GM18873 (cell line): ENCODE data around the gene PIGW.
A peak's percentile ranks its signal among the peaks of the same experiment; 100 is the strongest.

Source experiments
- ATAC-seq: cut with Tn5 transposase; IDR thresholded peaks from one replicate; pipeline ENCODE4 v1.9.1; 2021; ENCODE audit warnings: mild to moderate bottlenecking, moderate library complexity, moderate number of reproducible peaks; ENCODE audit not compliant: unreplicated experiment, low FRiP score

The PIGW gene, protein sequence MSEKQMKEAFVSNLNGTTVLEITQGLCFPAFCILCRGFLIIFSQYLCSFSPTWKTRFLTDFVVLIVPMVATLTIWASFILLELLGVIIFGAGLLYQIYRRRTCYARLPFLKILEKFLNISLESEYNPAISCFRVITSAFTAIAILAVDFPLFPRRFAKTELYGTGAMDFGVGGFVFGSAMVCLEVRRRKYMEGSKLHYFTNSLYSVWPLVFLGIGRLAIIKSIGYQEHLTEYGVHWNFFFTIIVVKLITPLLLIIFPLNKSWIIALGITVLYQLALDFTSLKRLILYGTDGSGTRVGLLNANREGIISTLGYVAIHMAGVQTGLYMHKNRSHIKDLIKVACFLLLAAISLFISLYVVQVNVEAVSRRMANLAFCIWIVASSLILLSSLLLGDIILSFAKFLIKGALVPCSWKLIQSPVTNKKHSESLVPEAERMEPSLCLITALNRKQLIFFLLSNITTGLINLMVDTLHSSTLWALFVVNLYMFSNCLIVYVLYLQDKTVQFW

DNA sequence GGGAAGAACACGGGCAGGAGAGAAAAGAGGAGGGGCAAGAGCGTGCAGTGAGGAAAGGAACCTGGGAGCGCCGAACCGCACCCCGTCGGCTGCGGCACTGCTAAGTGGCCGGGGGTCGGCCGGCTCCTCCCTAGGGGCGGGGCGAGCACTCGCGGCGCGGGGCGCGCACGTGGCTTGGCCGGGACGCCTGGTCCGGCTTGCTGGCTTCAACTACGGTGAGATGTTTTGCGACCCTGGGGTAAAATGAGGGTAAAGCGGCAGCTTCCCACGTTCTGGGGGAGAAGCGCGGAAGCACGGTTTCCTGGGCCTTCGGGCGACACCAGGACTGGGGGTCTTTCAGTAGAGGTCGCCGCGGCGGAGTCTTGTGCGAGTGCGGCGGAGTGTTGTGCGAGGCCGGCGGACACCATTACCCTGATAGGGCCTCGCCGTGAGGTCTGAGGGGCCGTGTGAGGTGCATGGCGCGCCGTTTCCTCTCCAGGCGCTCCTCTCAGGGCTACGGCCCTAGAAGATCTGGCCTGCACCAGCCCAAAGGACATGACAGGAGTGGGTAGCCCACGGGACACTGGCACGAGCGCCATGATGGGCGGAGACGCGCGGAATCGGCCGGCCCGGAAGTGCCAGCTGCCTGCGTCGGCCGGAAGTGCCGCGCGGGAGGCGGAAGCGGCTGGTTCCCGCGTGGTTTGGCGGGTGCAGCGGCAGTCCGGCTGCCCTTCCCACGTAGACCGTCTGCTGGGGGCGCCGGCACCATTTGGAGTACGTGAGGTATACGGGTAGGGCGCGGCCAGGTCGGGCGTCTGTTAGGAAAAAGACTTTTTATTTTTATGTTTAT lies at the start of gene PIGW, which contains the start of gene MYO19:
PIGW (plus strand) TSS at position 148 of the 829 bp plus-strand sequence. CDS start 2,115 bp downstream, outside the sequence.
MYO19 (minus strand) TSS at position 29 of the 829 bp plus-strand sequence. CDS start 2,330 bp downstream, outside the sequence.
- ATAC-seq: peak; percentile 53

DNA sequence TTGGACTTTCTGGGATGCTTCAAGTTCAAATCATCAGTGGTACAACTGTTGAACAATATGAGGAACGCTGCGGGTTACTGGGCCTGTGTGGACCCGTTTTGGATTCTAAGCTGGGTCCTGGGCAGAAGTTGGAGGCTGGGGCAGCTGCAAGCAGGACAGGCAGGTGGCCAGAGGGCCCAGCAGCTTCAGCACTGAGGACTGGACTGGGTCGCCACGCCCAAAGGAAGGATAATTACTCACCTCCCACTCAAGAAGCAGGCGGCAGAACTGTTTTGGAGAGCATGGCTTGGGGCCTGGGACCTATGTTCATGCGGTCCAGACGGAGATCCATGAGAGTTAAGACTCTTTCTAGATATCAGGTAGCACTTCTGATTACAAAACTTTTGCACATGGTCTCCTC lies 49.8 kb upstream of the PIGW start:
- ATAC-seq: no peak

DNA sequence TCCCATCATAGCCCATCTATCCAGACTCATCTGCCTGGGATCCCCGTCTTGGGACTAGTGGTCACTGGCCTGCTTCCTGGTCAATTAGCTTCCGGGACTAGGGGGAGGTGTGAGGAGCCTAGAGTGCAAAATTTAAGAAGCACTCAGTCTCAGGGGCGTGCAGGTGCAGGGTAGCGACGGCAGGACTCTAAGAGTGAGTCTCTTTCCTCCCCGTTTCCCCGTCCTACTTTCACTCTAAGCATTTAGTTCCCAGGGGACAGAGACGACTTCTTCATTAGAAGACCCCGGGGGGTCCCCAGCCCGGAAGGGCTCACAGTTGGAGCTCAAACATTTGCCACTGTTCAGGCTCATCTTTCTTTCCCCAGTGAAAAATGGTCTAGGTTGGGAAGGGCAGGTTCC lies 49.0 kb upstream of the PIGW start:
- ATAC-seq: no peak

DNA sequence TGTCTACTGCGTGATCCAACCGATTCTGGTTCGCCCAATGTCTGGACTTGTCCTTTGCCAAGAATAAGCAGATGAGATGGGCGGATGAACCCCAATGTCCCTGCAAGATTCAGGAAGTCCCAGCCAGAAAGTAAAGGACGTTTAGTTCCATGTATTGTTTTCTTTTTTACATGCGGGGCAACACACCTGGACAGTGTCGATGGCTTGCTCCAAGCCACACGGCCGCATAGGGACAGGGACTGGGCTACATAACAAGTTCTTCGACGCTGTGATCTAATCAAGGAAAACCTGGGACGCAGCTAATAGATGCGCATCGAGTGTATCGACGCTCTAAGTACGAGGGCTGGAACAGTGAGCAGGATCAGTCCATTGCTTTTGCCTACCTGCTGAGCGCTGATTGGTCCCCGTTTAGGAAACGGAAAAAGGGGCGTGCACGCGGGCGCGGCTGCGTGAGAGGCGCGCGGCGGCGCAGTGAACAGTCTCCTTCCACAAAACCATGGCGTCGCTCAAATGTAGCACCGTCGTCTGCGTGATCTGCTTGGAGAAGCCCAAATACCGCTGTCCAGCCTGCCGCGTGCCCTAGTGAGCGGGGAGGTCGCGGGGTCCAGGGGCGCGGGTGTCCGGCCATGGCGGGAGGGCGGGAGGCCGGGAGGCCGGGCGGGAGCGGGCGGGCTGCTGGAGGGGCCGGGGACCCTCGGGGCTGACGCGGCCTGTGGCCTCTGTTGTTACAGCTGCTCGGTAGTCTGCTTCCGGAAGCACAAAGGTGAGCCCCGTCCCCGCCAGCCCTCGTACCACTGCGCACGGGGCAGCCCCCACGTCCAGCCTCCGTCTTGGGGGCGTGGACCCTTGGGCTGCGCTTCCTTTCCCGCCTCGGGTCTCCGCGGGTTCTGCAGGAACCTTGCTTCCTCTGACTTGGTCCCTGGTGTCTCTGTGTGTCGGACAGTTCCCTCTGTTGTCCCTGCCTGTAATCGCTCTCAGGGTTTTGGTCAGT lies 48.3 kb upstream of the PIGW start, which contains the start of gene ZNHIT3:
ZNHIT3 (plus strand) TSS at position 478 of the 991 bp plus-strand sequence; CDS start at position 497, 19 bp downstream.
- ATAC-seq: peak; percentile 85

DNA sequence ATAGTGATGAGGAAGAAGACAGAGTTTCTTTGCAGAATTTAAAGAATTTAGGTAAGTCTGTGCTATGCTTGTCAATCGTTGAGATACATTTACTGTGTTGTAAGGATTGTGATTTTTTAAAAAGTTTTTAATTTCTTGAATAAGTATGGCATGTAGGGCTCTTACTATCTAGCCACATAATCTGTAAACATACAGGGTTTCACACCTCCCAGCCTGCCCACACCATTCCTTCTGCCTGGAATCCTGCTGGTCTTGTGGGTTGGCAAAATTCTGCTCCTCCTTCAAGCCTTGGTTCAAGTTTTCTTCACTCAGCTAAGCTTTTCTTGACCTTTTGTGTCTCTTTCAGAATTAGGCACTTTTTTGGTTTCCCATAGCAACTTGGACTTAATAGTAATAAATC lies 40.8 kb upstream of the PIGW start:
- ATAC-seq: no peak

DNA sequence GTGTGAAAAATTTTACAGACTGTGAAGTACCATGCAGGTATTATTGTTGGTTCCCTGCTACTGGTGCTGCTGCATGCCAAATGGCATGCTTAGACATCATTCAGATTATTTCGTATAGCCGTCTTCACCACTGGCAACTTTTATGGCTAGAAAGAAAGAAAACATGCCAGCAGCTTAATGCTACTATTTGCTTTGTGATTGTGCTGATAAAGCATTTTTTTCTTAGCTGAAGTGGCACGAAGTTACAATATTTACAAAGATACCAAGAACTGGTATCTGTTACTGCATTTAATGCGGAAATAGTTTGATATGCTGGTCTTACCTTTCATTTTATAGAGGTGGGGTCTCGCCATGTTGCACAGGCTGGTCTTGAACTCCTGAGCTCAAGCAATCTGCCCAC lies 40.1 kb upstream of the PIGW start:
- ATAC-seq: no peak

DNA sequence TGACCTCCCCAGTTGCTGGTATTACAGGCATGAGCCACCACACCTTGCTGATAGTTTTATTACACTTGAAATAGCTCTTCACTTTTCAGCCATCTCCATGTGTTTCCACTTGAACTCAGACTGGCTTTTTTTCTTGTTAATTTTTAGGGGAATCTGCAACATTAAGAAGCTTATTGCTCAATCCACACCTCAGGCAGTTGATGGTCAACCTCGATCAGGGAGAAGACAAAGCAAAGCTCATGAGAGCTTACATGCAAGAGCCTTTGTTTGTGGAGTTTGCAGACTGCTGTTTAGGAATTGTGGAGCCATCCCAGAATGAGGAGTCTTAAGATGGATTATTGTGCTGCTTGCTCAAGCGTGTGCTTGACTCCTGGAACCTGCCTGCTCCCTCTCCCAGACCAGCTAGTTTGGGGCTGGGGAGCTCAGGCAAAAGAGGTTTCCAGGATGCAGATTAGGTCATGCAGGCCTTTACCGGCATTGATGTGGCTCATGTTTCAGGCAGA lies 39.7 kb upstream of the PIGW start:
- no peak for ATAC-seq

DNA sequence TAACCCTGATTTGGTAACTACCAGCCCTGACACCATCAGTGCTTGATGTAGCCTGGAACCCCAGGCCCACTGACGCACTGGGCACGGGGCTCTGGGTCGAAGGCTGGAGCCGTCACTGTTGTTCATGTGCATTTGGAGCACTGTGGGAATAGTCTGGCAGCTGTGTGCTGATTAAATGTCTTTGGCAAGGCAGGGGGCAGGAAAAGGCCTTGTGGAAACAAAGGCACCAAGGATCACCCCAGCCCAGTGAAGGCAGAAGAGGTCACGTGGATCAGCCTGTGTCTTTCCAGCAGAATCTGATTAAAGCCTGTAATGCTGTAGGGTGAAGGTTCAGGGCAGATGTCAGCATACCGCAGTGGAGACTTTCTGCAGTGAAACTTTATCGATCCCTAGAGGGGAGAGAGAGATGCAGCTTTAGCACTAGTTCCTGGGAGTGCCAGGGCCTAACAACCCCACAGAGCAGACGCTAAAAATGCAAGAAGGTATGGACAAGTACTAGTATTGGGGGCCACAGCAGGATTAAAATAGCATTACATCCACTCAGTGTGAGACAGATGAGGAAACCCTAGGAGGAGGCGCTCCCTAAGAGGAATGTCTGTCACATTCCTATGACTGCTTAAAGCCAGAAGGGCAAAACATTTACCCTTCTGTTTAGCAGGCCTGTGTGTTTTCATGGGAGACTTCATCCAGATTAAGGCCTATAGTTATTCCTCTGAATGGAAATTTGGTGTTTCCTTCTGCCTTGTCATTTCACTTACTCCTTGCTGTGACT lies 38.6 kb upstream of the PIGW start:
- no peak for ATAC-seq

DNA sequence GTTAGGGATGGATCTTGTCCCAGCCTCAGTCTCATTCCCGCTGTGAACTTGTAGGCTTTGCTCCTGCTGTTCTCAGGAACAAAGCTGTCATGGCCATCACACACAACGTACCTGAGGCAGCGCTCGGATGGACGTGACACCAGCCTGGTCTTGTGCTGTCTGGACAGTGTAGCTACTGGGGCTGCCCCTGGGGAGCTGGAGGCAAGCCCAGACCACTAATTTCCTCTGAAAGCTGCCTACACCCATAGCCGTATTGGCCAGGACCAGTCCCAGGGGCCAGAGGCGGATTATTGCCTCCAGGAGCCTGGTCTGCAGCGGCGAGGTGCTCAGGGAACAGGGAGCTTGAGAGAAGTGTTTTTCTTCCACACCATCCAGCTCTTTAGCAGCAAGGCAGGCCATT lies 36.6 kb upstream of the PIGW start:
- no peak for ATAC-seq

DNA sequence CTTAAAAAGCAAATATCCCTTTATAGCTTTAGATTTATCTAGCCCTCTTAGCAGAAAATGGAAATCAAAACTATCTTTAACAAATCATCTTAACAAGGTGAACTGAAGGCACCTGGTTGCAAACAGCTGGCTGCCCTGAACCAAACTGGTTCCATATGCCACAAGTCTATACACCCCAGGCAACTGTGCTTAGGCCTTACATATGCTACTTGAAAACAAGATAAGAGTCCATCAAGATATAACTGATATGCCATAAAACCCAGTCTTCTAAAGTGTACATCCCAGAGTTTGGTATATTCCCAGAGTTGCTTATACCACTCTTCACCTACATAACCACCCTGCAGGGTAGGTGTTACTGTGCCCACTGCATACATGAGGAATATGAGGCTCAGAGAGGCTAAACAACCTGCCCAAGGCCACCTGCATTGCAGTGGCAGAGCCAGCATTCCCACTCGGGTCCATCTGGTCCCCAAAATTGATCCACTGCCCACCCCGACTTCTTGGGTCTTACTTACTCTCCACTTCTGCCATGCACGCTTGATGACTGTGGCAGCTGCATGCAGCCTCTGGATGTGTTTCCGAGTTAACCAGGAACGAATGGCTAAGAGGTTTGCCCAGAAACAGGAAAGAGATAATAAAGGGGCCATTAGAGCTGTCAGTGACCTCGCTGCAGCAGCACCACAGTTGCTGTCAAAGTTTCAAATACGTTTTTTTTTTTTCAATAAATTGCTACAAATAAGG lies 36.1 kb upstream of the PIGW start:
- ATAC-seq: no peak

DNA sequence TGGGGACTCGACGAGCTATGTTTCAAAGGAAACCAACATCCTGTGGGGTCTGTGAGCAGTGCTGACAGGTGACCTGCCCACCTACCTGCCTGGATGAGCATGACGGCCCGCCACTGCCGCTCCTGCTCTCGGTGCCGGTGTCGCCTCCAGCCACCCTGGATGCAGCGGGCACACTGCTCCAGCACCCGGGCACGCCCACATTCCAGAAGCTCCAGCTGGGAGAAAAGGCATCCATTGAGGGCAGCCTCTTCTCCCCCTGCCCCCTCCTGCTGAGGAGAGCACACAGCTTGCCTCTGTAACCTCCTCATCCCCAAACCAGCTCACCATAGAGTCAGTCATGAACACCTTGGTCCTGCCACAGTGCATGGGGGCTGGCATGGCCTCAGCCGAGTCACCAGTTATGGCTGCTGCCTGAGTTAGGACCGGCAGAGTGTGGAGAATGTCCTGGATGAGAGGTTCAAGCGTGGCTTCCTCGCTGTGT lies 34.0 kb upstream of the PIGW start:
- no peak for ATAC-seq

DNA sequence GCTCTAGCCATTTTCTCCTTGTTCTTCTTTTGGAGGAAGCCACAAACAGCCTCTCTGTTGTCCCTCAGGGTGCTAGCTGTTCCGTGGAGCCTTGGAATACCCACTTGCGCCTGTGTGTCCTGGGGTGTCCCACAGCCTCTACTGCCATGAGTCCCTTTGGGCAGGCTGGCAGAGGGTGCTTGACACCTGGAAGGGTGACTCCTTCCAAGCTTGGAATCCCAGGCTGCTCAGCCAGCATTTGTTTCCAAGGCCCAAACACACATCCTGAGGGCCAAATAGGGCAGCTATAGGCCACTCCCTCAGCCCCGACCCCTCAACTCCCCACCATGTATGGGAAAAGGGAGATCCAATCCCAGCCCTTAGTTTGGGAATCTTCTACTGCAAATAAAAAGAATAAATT lies 33.4 kb upstream of the PIGW start:
- no peak for ATAC-seq

DNA sequence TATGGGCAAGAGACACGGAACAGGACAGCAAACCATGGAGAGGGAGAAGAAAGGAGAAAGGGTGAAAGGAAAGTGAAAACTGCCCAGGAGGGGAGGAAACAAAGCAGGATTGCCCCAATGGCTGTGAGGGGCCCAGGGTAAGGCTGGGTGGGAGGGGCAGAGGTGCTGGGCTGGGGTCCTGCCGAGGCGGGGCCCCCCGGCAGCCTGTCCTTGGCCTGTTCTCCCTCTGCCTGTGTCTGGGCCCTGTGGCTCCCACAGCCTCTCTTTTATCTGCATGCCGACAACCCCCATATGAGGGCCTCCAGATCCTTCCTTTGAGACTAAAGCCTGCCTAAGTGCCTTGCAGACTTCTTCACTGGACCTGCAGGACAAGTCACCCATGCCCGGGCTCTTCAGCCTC lies 32.8 kb upstream of the PIGW start:
- no peak for ATAC-seq

DNA sequence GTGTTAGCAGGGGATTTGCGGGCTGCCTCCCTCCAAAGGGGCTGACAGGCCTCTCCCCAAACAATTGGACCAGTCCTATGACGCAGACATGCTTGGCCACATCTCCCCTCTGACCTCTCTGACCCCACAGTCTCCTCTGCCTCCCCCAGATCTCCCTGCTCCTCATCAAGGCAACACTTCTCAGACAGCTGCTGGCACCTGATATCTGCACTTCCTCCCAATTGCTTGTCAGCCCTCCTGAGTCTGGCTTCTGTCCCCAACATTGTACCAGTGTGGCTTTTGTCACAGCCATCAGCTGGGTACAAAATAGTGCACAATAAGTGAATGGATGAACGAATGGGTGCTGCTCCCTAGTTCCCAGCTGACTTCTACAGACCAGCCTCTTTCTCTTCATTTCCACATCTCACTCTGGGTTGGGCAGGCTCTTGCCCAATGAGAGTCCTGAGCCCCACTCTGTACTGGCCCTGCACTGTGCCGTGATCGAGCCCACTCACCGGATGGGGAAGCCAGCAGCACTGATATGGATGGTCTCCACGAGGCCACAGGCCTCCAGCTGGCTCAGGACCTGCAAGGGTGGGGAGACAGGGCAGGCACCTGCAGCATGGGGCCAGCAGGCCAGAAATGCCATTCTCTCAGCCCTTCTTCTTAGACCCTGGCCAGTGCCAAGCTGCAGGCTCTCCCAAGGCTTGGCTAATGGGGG lies 31.2 kb upstream of the PIGW start:
- ATAC-seq: no peak

DNA sequence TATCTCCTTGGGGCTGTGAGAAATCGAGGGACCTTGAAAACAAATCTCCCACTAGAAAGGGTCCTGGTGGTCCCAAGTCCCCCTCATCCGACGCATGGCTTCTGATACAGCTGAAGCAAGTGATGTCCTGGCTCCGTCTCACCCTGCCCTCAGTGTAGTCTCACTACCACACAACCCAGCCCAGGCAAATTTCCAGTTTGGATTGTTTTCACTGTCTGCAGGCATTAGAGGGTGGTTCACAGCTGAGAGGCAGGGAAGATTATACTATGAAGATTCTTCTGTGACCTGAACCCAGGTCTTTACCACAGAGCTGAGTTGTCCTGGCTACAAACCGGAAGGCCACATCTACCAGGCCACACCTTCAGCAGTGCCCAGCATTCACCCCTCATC lies 30.6 kb upstream of the PIGW start:
- no peak for ATAC-seq

DNA sequence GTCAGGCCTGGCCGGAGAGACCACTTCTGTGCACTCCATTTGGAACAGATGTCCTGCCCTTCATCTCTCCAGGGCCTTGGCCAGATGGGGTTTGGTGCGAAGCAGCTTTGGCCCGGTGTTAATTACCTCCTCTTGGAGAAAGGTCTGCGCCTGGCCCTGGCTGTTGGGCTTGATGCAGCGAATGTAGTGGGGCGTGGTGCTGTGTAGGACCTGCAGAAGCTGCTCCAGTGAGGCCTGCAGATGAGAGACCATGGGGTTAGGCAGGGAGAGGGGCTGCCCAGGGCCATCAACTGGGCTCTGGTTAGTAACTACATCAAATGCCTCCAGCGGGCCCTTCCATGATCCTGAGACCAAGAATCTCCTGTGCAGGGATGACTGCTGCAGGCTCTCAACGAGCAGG lies 29.6 kb upstream of the PIGW start:
- no peak for ATAC-seq

DNA sequence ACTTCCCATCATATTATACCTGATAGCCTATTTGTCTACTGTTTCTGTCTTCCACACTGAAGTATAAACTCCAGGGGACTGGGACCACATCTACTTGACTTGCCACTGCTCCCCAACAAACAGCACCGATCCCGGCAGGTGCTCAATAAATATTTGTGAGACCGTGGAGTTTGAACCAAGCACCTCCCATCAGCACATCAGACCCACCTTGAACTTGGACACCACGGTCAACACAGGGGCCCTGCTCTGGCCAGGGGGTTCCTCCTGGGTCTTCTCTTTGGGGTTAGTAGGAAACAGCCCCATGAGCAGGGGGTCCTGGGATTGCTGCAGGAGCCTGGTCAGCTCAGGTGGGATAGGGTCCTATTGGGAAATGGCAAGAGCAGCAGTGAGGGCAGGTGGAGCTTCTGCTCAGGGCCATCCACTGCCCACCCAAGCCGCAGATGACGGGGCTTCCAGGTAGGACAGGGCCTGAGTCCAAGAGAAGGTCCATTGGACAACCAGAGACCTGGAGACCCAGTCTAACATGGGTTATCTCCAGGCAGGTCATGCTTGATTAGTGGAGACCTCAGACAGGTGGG lies 28.4 kb upstream of the PIGW start:
- no peak for ATAC-seq
